Measurements from ENCODE around the gene LRCH1.

LRCH1 gene

DNA sequence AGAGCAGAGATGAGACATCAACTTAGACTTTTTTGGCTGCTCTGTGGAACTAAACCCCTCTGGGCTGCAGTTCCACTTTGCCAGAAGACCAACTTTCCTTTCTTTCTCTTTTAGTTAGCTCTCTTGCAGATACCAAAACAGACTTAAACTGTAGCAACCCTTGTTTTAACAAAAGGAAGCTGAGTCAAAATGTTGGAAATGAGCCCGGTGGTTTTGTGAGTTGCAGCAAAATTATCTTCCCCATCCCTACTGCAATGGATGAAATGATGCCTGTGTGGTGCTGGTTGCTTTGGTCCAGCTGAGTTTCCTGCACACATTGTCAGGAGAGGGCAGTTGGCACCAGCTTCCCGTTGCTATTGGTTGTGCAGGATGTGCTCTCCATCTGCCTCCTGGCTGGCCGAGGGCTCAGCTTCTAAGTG is 115.3 kb downstream of the LRCH1 start:
- DNase-seq, result peak in 1 of 2 experiments; percentile 61

GRCh38 chr13:46668931-46669525 is 116.1 kb downstream of the LRCH1 start:
- no peak for DNase-seq

GRCh38 chr13:46672338-46673090 is 119.5 kb downstream of the LRCH1 start:
- DNase-seq, result no peak

GRCh38 chr13:46675016-46675415 is 122.0 kb downstream of the LRCH1 start:
- DNase-seq, result no peak

DNA sequence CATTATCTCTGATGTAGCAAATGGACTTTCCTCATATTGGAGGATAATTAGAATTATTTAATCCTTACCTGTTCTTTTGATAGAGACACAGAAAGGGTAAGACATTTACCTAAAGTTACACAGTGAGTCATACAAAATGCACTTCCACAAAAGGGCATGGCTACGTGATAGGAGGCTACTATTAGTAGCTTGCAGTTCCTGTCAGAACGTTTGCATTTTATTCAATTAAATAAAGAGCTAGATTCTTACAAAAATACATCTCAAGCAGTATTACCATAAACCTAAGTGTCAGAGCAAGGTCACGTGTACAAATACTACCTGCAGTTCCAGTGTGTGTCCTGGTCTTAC is 123.4 kb downstream of the LRCH1 start:
- DNase-seq, result no peak

- DNase-seq, result no peak
Observed at GRCh38 chr13:46679369-46680120, 126.6 kb downstream of the LRCH1 start.

GRCh38 chr13:46682015-46682414 is 129.0 kb downstream of the LRCH1 start:
- DNase-seq, result no peak

- DNase-seq, result no peak
Observed at GRCh38 chr13:46682707-46683106, 129.7 kb downstream of the LRCH1 start.

DNA sequence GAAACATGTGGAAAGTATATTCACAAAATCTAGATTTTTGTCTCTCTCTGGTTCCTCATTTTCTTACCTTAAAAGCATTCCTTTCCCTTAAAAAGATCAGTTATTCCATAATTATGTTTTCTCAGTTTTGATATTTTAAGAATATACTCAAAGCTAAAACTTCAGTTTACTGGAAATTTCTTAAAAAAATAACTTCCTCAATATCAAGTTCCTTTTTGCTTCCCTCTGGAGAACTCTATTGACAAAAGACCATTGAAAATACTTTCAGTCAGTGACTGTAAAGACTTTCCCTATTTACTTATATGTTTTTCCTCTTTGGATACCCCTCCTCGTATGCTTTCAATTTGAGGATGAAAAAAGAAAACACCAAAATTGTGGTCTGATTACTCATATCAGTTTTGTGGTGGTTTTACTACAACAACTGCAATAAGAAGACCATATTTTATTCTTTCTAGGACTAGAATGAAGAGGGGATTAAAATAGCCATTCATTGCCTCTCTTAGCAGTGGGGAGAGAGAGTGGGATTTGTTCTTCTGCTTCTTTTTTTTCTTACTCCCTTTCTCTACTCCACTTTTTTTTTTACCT is 130.8 kb downstream of the LRCH1 start:
- no peak for DNase-seq

DNA sequence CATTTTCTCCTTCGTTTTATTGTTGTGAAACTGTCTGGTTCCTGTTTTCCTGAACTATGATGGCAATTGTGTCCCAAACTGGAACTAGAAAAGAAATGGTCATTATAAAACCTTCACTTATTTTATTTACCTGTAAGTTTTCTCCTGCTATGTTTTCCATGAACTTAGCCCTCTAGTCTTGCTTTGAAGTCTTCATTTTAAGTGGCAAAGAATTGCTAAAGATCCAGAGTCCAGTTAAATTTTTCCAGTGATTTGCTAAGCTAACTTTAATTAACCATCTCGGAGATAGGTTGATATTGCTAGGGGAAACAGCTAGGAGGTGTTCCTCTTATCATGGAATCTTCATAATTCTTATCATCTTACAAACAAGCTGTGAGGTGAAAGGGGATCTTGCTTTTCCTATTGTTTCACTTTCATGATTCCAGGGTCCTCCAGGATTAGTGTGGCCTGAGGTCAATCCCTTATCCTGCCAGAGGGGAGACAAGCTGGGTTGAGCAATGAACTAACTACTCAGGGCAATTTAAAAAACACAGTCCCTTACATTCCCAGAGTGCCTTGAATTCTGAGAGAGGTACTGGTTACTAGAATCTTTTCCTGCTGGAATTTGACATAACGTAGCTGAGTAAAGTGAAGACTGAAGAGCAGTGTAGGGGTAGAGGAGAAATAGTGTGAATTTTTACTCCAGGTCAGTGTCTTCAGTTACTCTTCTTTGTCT is 131.5 kb downstream of the LRCH1 start:
- DNase-seq, result no peak

- DNase-seq, result no peak
Observed at GRCh38 chr13:46685006-46685730, 132.2 kb downstream of the LRCH1 start.

DNA sequence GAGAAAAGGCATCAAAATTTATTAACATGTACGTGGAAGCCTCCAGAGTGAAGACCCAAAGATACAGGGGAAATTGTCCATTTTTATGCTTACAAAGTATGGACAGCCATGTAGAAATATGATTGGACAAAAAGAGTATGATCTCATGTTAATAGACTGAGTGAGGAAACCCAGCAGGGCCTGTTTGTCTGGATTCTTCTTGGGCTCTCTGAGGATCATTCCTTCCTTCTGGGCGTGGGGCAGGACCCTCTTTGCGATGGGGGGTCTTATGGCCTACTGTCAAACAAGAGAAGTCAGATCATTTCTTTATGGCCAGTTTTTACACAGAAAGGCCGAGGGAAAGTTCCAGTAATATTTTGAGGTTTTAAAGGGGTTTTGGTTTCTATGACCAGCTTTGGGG is 133.2 kb downstream of the LRCH1 start:
- DNase-seq, result no peak

- DNase-seq, result no peak
Observed at GRCh38 chr13:46687810-46688209, 134.8 kb downstream of the LRCH1 start.

GRCh38 chr13:46688306-46688705 is 135.3 kb downstream of the LRCH1 start:
- no peak for DNase-seq

GRCh38 chr13:46698014-46698413 is 145.0 kb downstream of the LRCH1 start:
- no peak for DNase-seq

DNA sequence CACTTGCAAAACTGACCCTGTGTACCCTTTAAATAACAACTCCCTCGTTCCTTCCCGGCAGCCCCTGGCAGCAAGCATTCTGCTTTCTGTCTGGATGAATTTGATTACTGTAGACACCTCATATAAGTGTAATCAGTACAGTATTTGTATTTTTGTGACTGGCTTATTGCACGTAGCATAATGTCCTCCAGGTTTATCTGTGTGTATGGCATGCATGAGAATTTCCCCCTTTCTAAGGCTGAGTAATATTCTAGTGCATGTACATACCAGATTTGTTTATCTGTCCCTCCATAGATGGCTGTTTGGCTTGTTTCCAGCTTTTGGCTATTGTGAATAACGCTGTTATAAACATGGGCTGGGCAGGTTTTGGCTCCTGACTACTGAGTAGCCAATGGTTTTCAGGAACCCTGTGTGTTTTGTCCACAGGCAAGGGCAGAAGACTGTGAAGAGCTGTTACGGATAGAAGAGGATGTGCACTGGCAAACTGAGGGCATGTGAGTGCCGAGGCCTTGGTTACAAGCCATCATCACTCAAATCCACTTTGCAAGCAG is 146.0 kb downstream of the LRCH1 start:
- DNase-seq, result no peak

DNA sequence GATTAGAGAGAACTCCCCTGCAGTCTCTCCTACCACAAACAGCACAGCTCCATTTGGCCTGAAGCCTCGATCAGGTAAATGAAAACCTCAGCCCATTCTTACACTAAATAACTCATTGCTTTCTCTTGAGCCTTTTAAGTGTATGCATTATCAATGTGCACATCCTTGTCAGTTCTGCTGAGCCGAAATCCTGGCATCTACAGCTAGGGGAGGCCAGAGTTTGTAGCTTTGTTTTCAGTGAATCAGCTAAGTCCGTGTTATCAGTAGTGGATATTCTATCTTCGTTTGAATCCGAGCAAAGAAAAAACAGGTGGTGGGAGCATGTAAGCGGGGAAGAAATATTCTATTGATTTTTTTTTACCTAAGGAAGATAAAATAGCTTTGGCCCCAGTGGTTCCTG is 159.6 kb downstream of the LRCH1 start:
- no peak for DNase-seq

DNA sequence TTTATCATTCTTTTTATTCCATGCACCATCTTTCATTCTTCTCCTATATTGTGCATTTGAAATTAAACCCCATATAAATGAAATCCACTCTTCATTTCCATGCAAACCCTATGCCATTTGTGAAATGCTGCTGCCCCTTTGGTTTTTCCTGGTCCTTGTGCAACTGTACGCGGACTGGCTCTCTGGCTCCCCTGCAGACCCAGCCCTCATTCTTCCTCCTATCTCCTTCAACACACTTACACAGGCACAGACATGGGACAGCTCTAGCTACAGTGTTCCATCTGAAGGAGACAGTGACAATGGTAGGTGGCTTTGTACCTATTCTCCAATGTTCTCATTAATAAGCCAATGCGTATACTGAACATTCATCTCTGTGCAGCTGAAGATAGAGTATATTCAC is 162.4 kb downstream of the LRCH1 start:
- no peak for DNase-seq

DNA sequence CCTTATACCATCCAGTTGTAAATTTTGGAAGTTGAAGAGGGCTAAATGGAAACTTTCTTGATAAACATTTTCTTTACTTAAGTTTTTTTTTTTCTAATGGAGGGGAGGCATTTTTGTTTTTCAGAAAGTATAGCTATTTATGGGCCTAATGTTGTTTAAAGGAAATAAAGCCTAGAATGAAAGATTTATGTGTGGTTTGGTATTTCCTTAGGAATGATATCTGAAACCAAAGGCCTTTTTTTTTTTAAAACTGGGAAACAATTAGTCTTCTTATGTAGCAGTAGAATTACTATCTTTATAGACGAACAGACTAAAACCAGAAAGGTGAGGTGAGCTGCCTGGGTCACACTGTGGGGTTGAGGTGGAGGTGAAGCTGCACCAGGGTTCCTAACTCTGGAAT is 163.9 kb downstream of the LRCH1 start:
- DNase-seq, result no peak

DNA sequence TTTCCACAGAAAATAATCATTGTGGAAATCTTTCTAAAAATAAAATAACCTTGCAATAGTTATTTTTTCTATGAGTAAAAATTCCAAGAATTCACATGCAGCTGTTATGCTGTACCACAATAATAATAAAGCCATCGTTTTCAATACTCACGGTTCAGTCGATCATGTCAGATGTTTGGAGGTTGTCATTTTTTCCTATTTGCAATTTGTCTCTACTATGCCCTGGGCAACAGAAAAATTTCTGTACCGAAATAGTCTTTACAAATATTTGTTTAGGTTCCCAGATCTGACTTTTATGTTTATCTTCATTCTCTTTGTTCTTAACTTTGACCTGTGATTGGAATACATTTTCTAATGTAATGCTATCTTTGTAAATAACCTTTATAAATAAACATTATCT is 164.3 kb downstream of the LRCH1 start:
- DNase-seq, result no peak

- no peak for DNase-seq
Observed at GRCh38 chr13:46717856-46718255, 164.9 kb downstream of the LRCH1 start.

GRCh38 chr13:46720189-46720588 is 167.2 kb downstream of the LRCH1 start:
- DNase-seq, result no peak
